CD14-positive monocyte (primary cell): ENCODE results near the gene SPATA13. TPM values are rescaled to one million over a fixed set of nuclear protein-coding genes. Genes with fewer than 3 reads are reported as not detected.

Source experiments
- DNase-seq, 3 donors: peaks; one replicate each; pipeline ENCODE4 v3.0.0-alpha.2; 2011 to 2022
- H2AFZ ChIP-seq: 2 replicates; pipeline ENCODE4 v1.6.0; 2012; ENCODE audit warnings: mild to moderate bottlenecking, low read depth, low read length, inconsistent platforms; ENCODE audit not compliant: insufficient read depth, poor library complexity, severe bottlenecking
- H3K27ac ChIP-seq, 2 donors: 1 replicate in 1 of 2; 2 replicates in 1 of 2; pipeline ENCODE4 v1.5.1; 2012 to 2013; ENCODE audit warnings: low read length in 2 of 2, control low read depth in 1 of 2, inconsistent platforms in 1 of 2, low read depth in 1 of 2, mild to moderate bottlenecking in 1 of 2
- H3K27me3 ChIP-seq, 2 donors: one replicate each; pipeline versions ENCODE4 v1.6.0 to v1.6.1; 2011 to 2013; ENCODE audit warnings: low read length in 2 of 2; ENCODE audit not compliant: control insufficient read depth in 2 of 2, insufficient read depth in 2 of 2
- H3K36me3 ChIP-seq, 2 donors: replicated peaks in 1 of 2; 1 replicate in 1 of 2; 2 replicates in 1 of 2; pipeline versions ENCODE4 v1.5.1 to v1.6.1; 2012 to 2013; ENCODE audit warnings: low read length in 2 of 2, control low read depth in 1 of 2, inconsistent platforms in 1 of 2, mild to moderate bottlenecking in 1 of 2; ENCODE audit not compliant: insufficient read depth in 2 of 2, control insufficient read depth in 1 of 2
- H3K4me1 ChIP-seq, 2 donors: 1 replicate in 1 of 2; 2 replicates in 1 of 2; pipeline versions ENCODE4 v1.5.1 to v1.6.1; 2012 to 2013; ENCODE audit warnings: low read length in 2 of 2, control low read depth in 1 of 2, inconsistent platforms in 1 of 2, mild to moderate bottlenecking in 1 of 2, moderate library complexity in 1 of 2; ENCODE audit not compliant: insufficient read depth in 2 of 2, control insufficient read depth in 1 of 2
- H3K4me2 ChIP-seq: replicated peaks from 2 replicates; pipeline ENCODE3; 2012; ENCODE audit warnings: low read length, moderate library complexity, mild to moderate bottlenecking; ENCODE audit not compliant: poor library complexity, severe bottlenecking; ENCODE audit errors: extremely low read depth
- H3K4me3 ChIP-seq, 3 experiments: fragments of 200-600 bp in 1 of 3; sonication (generic) in 1 of 3; replicated peaks in 1 of 3; 1 replicate in 2 of 3; 2 replicates in 1 of 3; pipeline ENCODE4 v1.5.1; 2011 to 2013; ENCODE audit warnings: low read length in 3 of 3, mild to moderate bottlenecking in 3 of 3, control low read depth in 2 of 3, low read depth in 2 of 3, inconsistent platforms in 1 of 3, moderate library complexity in 1 of 3
- H3K79me2 ChIP-seq: 2 replicates; pipeline ENCODE4 v1.6.0; 2012; ENCODE audit warnings: mild to moderate bottlenecking, control low read depth, inconsistent platforms, low read length, moderate library complexity; ENCODE audit not compliant: insufficient read depth
- H3K9ac ChIP-seq: 2 replicates; pipeline ENCODE4 v1.6.0; 2017; ENCODE audit warnings: low read length, mild to moderate bottlenecking; ENCODE audit not compliant: insufficient read depth, poor library complexity, severe bottlenecking
- H3K9me3 ChIP-seq, 2 donors: replicated peaks in 1 of 2; 1 replicate in 1 of 2; 2 replicates in 1 of 2; pipeline versions ENCODE4 v1.5.1 to v1.6.1; 2012 to 2013; ENCODE audit warnings: low read length in 2 of 2, control low read depth in 1 of 2; ENCODE audit not compliant: control insufficient read depth in 1 of 2, insufficient read depth in 1 of 2
- H4K20me1 ChIP-seq: 2 replicates; pipeline ENCODE4 v1.6.0; 2012; ENCODE audit warnings: mild to moderate bottlenecking, low read length, control low read depth, moderate library complexity; ENCODE audit not compliant: insufficient read depth
- H3K27ac Mint-ChIP-seq, 7 donors: one replicate each; pipeline ENCODE4 v1.8.0; 2020; ENCODE audit warnings: mild to moderate bottlenecking in 7 of 7, mixed read lengths in 7 of 7, moderate library complexity in 6 of 7, inconsistent platforms in 2 of 7
- H3K27me3 Mint-ChIP-seq, 3 donors: one replicate each; pipeline ENCODE4 v1.8.0; 2021 to 2022; ENCODE audit warnings: low read depth in 3 of 3, mild to moderate bottlenecking in 3 of 3, mixed read lengths in 3 of 3, moderate library complexity in 3 of 3, inconsistent platforms in 1 of 3
- H3K36me3 Mint-ChIP-seq, 2 donors: one replicate each; pipeline ENCODE4 v1.8.0; 2020; ENCODE audit warnings: mixed read lengths in 2 of 2, inconsistent platforms in 1 of 2, mild to moderate bottlenecking in 1 of 2
- H3K4me1 Mint-ChIP-seq: one replicate; pipeline ENCODE4 v1.8.0; 2020; ENCODE audit warnings: mild to moderate bottlenecking, mixed read lengths
- H3K4me3 Mint-ChIP-seq, 2 donors: one replicate each; pipeline ENCODE4 v1.8.0; 2020; ENCODE audit warnings: mild to moderate bottlenecking in 2 of 2, mixed read lengths in 2 of 2, moderate library complexity in 1 of 2
- H3K9me3 Mint-ChIP-seq, 7 donors: one replicate each; pipeline ENCODE4 v1.8.0; 2020 to 2022; ENCODE audit warnings: mixed read lengths in 7 of 7, mild to moderate bottlenecking in 6 of 7, moderate library complexity in 6 of 7, inconsistent platforms in 2 of 7
- CTCF ChIP-seq: fragments of 200-600 bp; IDR thresholded peaks from one replicate; pipeline ENCODE4 v1.8.0; 2022; ENCODE audit warnings: antibody characterized with exemption, mild to moderate bottlenecking
- WGBS: methylation state at CpG from one replicate; pipeline ENCODE4 v1.1.5; 2013; ENCODE audit warnings: missing lambda C conversion rate; ENCODE audit not compliant: insufficient coverage; 5-methylcytosine and 5-hydroxymethylcytosine counted together
- intact Hi-C, 2 donors: fragments of 100-400 bp; cut with micrococcal nuclease; formaldehyde crosslinking; loops; one replicate each; pipeline versions ENCODE4 v1.15.0 to v1.15.1; 2023
- polyA plus RNA-seq, 3 donors: library from polyadenylated mRNA; depleted of rRNA in 1 of 3; unstranded in 2 of 3; stranded (reverse) in 1 of 3; fragments of 300-500 nt in 2 of 3; fragments of >200 nt in 1 of 3; fragmentation: Illumina TruSeq in 2 of 3; gene quantifications; 1 replicate in 2 of 3; 2 replicates in 1 of 3; pipeline ENCODE4 v1.2.3, GENCODE V29; 2012 to 2021

The SPATA13 gene
- polyA plus RNA-seq, 3 donors, result 9.3 to 44.7 (median 11.6) TPM

GRCh38 chr13:24161010-24161775 lies 673 bp downstream of the SPATA13 start:
- peak overlapping the region; percentile 51 for H3K9ac ChIP-seq
- TF ChIP-seq CTCF, result no peak
- peaks cover 18% of the 10 kb centered on the region for H3K4me1 Mint-ChIP-seq

GRCh38 chr13:24161980-24162525 lies 1.5 kb downstream of the SPATA13 start:
- Mint-ChIP-seq H3K4me3 (peak overlapping the region; percentile 25 to 90), H3K36me3 (peaks cover 0 to 9% of the 10 kb centered on the region in 2 donors), H3K9me3 (peaks cover 0 to 4% (median 0%) of the 10 kb centered on the region in 7 donors), H3K4me1 (peaks cover 18% of the 10 kb centered on the region), H3K27me3 (peaks cover 17 to 21% (median 20%) of the 10 kb centered on the region in 3 donors), H3K27ac (peak overlapping the region in 1 of 7 donors; percentile 47)
- Histone ChIP-seq H3K9ac (no peak overlapping the region), H3K79me2 (no peaks in the 10 kb centered on the region), H3K4me3 (peak overlapping the region in 1 of 3 experiments; percentile 87), H3K27ac (no peak overlapping the region), H3K9me3 (no peaks in the 10 kb centered on the region), H3K27me3 (peaks cover 10 to 13% of the 10 kb centered on the region in 2 donors), H2AFZ (no peak overlapping the region), H4K20me1 (no peaks in the 10 kb centered on the region), H3K4me1 (peaks cover 18 to 23% of the 10 kb centered on the region in 2 donors), H3K4me2 (peak overlapping the region; percentile 100), H3K36me3 (no peaks in the 10 kb centered on the region)
- TF ChIP-seq CTCF, result no peak
- intact Hi-C loops, result no loop called here
- DNase-seq, result no peak
- WGBS, result 71% methylated on average over 12 of the region's 12 CpGs

More at GRCh38 chr13:24161010-24161775, 673 bp downstream of the SPATA13 start:
- no peak overlapping the region for H3K27ac ChIP-seq
- peaks cover 17 to 21% (median 20%) of the 10 kb centered on the region in 3 donors for H3K27me3 Mint-ChIP-seq
- peak overlapping the region; percentile 85 to 90 for H3K4me3 Mint-ChIP-seq
- H3K4me3 ChIP-seq, result peak overlapping the region; percentile 74 to 87 (median 84)
- H3K9me3 ChIP-seq, result no peaks in the 10 kb centered on the region
- peak overlapping the region; percentile 97 for H2AFZ ChIP-seq
- DNase-seq, result peak in 1 of 3 donors; percentile 8
- peak overlapping the region; percentile 100 for H3K4me2 ChIP-seq
- WGBS, result under 1% methylated on average over 39 of the region's 43 CpGs
- H3K4me1 ChIP-seq, result peaks cover 18 to 23% of the 10 kb centered on the region in 2 donors
- H3K79me2 ChIP-seq, result no peaks in the 10 kb centered on the region
- no peak overlapping the region for H3K27ac Mint-ChIP-seq
- H3K36me3 ChIP-seq, result no peaks in the 10 kb centered on the region
- no peaks in the 10 kb centered on the region for H4K20me1 ChIP-seq
- H3K36me3 Mint-ChIP-seq, result peaks cover 0 to 9% of the 10 kb centered on the region in 2 donors
- H3K9me3 Mint-ChIP-seq, result peaks cover 0 to 4% (median 0%) of the 10 kb centered on the region in 7 donors
- peaks cover 10 to 13% of the 10 kb centered on the region in 2 donors for H3K27me3 ChIP-seq
- intact Hi-C loops, result no loop called here
